SW 1271 (cell line): ENCODE data around the gene CELF5.
"Not testable (repeated sequence)": the region's sequence is repeated elsewhere in the genome, so short reads cannot be mapped to it uniquely, and the experiment has no call there.

ENCODE experiments used
- DNase-seq, 2 experiments: peaks; one replicate each; lab custom pipeline; 2025; lab: John Stamatoyannopoulos, UW

CELF5 gene

DNA sequence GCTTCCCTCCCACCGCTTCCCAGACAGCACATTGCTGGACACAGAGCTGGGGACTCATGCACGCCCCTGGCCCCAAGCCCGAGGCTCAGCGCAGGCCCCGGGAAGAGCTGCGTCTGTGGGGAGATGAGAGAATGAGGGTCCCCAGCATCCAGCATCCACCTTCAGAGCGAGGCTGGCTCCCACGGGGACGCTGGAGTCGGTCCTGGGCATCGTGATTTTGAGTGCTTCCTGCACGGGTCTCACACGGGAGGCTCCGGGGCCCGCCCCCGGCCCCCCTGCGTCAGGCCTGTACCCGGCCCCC, 34.0 kb upstream of the CELF5 start:
- DNase-seq, result no peak

DNA sequence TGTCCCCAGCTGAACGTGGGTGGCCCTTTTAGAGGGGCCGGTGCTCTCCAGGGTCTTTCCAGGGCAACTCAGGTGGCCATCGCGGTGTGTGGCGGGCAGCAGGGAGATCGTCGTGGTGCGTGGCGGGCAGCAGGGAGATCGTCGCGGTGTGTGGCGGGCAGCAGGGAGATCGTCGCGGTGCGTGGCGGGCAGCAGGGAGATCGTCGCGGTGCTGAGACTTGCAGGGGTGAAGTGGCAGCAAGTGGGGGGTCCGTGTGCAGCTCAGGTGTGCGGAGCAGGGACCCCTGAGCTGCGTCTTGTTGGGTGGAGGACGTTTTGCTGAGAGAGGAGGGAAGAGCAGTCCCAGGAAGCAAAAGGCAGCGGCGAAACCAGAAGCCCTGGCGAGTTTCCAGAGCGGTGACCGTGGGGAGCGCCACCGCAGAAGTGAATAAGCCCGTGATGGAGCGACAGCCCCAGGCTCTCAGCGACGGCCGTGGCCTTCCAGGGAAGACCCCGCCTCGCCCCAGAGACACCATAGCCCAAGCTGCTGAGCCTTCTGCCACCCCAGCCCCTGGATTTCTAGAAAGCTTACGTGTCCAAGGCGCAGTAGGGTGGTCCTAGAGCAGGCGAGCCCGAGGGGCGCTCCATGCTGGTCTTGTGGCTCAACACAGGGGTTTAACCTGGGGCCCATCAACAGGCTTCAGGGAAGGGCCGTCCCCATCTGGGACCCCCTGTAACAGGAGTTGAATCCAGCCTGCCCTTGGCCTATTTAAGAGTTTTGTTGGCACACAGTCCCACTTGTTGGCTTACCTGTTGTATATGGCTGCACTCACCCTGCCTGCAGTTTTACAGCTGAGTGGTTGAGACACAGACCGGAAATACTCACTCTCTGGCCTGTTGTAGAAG, 33.3 kb upstream of the CELF5 start:
- no peak for DNase-seq

DNA sequence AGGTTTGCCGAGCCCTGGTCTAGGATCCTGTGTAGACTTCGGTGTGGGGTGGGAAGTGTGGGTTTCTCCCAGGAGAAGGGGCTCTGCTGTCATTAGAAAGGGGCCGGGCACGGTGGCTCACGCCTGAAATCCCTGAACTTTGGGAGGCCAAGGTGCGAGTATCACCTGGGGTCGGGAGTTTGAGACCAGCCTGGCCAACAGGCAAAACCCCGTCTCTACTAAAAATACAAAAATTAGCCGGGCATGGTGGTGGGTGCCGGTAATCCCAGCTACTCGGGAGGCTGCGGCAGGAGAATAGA, 32.7 kb upstream of the CELF5 start:
- DNase-seq, result not testable (repeated sequence)

DNA sequence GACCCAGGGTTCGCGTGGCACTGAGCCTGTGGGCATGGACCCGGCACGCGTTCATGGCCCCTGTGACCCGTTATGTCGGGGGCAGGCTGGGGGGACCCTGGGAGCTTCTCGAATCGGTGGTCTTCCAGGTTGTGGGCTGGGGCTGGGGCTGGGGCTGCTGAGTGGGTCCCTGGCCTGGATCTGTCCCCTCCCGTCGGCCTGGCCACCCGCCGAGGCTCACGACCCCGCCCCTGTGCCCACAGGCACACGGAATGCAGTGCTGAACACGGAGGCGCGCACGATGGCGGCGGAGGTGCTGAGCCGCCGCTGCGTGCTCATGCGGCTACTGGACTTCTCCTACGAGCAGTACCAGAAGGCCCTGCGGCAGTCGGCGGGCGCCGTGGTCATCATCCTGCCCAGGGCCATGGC, 32.2 kb upstream of the CELF5 start:
- DNase-seq, result no peak

DNA sequence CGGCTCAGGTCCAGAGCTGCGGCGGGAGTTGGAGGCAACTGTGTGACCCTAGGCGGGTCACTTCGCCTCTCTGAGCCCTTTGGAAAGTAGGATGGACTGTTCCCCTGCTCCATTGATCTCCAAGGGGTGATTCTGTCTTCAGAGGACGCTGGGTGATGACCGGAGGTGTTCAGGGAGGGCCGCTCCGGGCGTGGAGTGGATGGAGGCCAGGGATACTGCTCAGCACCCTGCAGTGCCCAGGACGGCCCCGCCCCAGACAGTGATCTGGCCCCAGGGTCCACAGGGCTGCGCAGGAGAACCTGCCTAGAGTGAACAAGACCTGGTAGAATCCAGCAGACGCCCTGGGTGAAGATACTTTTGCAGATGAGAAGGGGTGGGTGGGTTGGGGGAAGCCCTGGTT, 31.8 kb upstream of the CELF5 start:
- no peak for DNase-seq

DNA sequence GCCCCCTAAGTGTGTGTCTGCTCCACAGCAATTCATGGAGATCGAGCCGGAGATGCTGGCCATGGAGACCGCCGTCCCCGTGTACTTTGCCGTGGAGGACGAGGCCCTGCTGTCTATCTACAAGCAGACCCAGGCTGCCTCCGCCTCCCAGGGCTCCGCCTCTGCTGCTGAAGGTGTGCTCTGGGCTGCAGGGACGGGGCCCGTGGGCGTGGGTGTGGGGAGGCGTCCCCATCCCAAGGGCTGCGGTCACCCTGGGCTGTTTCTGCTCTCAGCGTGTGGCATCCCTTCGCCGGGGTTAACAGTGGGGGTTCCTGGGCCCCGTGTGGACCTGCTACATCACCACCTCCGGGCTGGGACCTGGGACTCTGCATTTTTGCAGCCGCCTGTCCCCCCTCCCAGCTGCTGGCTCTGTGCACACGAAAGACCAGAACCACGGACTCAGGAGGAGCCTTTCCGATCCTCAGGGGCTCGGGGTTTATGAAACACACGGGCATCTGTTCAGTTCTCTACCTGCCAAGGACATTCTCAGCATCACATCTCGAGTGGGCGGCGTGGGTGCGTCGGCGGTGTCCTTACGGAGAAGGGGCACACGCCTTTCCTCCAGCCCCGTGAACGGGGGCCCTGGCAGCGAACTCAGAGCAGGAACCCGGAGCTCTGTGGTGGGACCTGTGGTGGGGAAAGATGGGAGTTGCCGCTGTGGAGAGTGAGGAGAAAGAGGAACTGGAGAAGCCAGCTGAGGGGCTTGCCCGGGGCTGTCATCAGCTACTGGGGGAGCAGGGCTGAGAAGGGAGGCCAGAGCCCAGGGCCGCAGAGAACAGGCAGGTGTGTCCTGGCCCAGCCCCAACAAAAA, 31.0 kb upstream of the CELF5 start:
- no peak for DNase-seq

GRCh38 chr19:3194106-3195087, 30.1 kb upstream of the CELF5 start:
- DNase-seq, result no peak

- DNase-seq, result no peak
Observed at GRCh38 chr19:3196064-3196932, 28.2 kb upstream of the CELF5 start.

GRCh38 chr19:3196933-3197205, 27.6 kb upstream of the CELF5 start:
- no peak for DNase-seq

- DNase-seq, result no peak
Observed at GRCh38 chr19:3198901-3199700, 25.4 kb upstream of the CELF5 start.

- DNase-seq, result no peak
Observed at GRCh38 chr19:3201072-3201700, 23.3 kb upstream of the CELF5 start.

DNA sequence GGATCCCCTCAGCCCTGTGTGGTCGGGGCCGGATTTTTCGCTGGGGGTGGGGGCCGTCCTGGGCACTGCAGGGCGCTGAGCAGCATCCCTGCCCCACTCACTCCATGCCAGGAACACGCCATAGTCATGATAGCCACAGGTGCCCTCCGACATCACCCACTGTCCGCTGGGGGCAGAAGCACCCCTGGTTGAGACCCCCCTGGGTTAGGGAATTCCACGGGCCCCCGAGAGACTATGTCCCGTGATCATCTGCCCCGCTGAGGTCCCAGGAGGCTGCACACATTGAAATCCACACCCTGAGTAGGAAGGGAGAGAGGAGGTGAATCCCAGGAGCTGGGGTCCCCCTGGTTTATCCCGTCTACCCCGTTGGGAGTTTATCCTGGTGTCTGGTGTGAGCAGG, 22.6 kb upstream of the CELF5 start:
- no peak for DNase-seq

GRCh38 chr19:3202346-3202745, 22.1 kb upstream of the CELF5 start:
- no peak for DNase-seq

DNA sequence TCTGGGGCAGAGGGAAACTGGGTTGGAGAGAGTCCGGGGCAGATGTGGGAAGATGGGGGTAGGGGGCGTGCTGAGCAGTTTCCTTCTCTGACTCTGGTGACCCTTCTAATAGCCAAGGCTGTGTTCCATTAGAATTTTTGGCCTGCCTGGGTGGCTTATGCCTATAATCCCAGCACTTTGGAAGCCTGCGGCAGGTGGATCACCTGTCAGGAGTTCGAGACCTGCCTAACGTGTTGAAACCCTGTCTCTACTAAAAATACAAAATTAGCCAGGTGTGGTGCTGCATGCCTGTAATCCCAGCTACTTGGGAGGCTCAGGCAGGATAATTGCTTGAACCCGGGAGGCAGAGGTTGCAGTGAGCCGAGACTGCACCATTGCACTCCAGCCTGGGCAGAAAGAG, 21.6 kb upstream of the CELF5 start:
- not testable (repeated sequence) for DNase-seq

DNA sequence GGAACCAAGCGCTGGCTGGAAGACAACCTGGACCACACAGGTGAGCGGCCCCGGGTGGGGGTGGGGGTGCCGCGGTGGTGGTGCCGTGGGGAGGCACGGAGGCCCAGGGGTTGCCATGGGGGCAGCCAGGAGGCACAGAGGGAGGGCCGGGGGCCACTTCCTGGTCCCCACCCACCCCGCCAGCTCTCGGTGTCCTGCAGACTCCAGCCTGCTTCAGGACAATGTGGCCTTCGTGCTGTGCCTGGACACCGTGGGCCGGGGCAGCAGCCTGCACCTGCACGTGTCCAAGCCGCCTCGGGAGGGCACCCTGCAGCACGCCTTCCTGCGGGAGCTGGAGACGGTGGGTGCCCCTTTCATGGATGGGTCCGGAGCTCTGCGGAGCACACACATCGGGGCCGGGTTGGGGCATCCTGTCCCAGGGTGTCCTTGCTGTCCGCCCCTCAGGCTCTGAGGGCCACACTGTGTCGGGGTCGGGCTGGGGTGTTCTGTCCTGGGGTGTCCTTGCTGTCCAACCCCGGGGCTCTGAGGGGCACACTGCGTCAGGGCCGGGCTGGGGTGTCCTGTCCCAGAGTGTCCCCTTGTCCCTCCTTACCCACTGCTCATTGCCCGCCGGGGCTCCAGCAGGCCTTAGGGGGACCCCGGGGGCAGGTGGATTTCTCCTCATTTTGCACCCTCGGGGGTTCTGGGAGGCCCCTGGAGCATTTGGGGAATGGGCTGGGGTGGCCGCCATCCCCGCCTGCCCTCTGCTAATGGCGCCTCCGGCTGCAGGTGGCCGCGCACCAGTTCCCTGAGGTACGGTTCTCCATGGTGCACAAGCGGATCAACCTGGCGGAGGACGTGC, 20.4 kb upstream of the CELF5 start:
- DNase-seq, result no peak

DNA sequence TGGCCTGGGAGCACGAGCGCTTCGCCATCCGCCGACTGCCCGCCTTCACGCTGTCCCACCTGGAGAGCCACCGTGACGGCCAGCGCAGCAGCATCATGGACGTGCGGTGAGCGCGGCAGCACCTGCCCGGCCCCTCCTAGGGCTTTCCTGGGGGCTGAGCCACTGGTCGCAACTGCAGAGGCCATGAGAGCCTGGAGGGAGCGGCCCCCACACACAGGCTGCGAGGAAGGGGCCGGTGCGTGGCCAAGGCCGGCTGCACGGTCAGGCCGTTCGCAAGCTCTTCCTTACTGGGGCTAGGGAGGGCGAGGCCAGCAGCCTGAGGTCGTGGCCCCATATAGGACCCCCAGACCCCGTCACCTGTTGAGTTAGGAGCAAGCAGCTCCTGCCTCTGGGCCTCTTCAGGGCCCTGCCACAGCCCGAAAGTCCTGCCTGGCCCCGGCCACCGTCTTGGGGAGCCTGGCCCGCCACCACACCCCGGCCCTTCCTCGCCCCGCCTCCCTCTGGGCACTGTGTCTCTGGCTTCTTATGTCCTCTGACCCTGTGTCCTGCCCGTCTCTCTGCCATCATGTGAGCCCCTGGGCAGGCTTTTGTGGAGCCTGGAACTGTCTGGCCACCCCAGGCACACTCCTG, 19.7 kb upstream of the CELF5 start:
- no peak for DNase-seq

DNA sequence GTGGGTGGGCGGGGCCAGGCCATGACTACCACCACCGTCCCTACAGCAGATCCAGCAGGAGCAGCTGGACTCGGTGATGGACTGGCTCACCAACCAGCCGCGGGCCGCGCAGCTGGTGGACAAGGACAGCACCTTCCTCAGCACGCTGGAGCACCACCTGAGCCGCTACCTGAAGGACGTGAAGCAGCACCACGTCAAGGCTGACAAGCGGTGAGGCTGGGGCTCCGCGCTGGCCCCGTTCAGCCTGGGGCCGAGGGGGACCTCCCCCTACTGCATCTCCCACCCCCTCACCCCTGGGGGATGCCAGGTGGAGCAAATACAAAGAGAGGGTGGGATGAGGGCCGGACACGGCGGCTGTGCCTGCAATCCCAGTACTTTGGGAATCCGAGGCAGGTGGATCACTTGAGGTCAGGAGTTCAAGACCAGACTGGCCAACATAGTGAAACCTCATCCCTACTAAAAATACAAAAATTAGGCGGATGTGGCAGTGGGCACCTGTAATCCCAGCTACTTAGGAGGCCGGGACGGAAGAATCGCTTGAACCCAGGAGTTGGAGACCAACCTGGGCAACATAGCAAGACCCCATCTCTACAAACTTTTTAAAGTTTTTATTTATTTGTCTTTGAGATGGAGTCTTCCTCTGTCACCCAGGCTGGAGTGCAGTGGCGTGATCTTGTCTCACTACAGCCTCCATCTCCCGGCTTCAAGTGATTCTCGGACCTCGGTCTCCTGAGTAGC, 18.1 kb upstream of the CELF5 start:
- no peak for DNase-seq
